ENCODE measurements around the gene KRTAP1-5. TPM values are rescaled to one million over a fixed set of nuclear protein-coding genes. Genes with fewer than 3 reads are reported as not detected.

KRTAP1-5 gene
- total RNA-seq, 1 donor from 2014 or later: not detected

- no peak overlapping the region for H3K4me3 ChIP-seq (ENCODE audit: insufficient read depth, low read depth, low read length)
- Mint-ChIP-seq H3K9me3 (ENCODE audit: unreplicated experiment) (no peaks in the 10 kb centered on the region), H3K27ac (ENCODE audit: unreplicated experiment) (no peak overlapping the region), H3K4me3 (ENCODE audit: unreplicated experiment) (no peak overlapping the region), H3K27me3 (ENCODE audit: low read depth, unreplicated experiment) (no peaks in the 10 kb centered on the region), H3K36me3 (ENCODE audit: low read depth, unreplicated experiment) (no peaks in the 10 kb centered on the region), H3K4me1 (ENCODE audit: low read depth, unreplicated experiment) (peaks cover 1% of the 10 kb centered on the region)
- H3K9ac ChIP-seq (ENCODE audit: low read length): no peak overlapping the region
- no peaks in the 10 kb centered on the region for H3K9me3 ChIP-seq (ENCODE audit: insufficient read depth, low read depth, low read length)
- H3K79me2 ChIP-seq (ENCODE audit: insufficient read depth, low read length): no peaks in the 10 kb centered on the region
- no peaks in the 10 kb centered on the region for H4K20me1 ChIP-seq (ENCODE audit: insufficient read depth, low read length)
- no peak for DNase-seq (ENCODE audit: low read depth)
- no peak overlapping the region for H3K4me2 ChIP-seq (ENCODE audit: low read length)
- H2AFZ ChIP-seq (ENCODE audit: low read depth, low read length): no peak overlapping the region
- H3K4me1 ChIP-seq (ENCODE audit: insufficient read depth, low read length): peaks cover 5% of the 10 kb centered on the region
- no peaks in the 10 kb centered on the region for H3K27me3 ChIP-seq (ENCODE audit: insufficient read depth, low read length)
- TF ChIP-seq EZH2 (IDR thresholded peaks at IDR 0.05; ENCODE audit: insufficient read depth, low read length): no peak
- TF ChIP-seq CTCF (IDR thresholded peaks at IDR 0.05; ENCODE audit: insufficient read depth, low read depth, low read length): no peak
- no peak overlapping the region for H3K27ac ChIP-seq (ENCODE audit: low read depth, low read length)
- no peak for FAIRE-seq
- H3K36me3 ChIP-seq (ENCODE audit: insufficient read depth, low read length): no peaks in the 10 kb centered on the region
Measured at GRCh38 chr17:41024697-41025096, 2.3 kb downstream of the KRTAP1-5 start.

- no peaks in the 10 kb centered on the region for H3K27me3 Mint-ChIP-seq (ENCODE audit: low read depth, unreplicated experiment)
- H3K9me3 ChIP-seq (ENCODE audit: insufficient read depth, low read depth, low read length): no peaks in the 10 kb centered on the region
- no peak overlapping the region for H3K4me2 ChIP-seq (ENCODE audit: low read length)
- no peaks in the 10 kb centered on the region for H3K79me2 ChIP-seq (ENCODE audit: insufficient read depth, low read length)
- H3K4me1 ChIP-seq (ENCODE audit: insufficient read depth, low read length): no peaks in the 10 kb centered on the region
- H3K27ac ChIP-seq (ENCODE audit: low read depth, low read length): no peak overlapping the region
- H2AFZ ChIP-seq (ENCODE audit: low read depth, low read length): no peak overlapping the region
- no peak overlapping the region for H3K4me3 ChIP-seq (ENCODE audit: insufficient read depth, low read depth, low read length)
- no peak overlapping the region for H3K27ac Mint-ChIP-seq (ENCODE audit: unreplicated experiment)
- no peaks in the 10 kb centered on the region for H3K36me3 Mint-ChIP-seq (ENCODE audit: low read depth, unreplicated experiment)
- no peaks in the 10 kb centered on the region for H3K36me3 ChIP-seq (ENCODE audit: insufficient read depth, low read length)
- H3K4me3 Mint-ChIP-seq (ENCODE audit: unreplicated experiment): no peak overlapping the region
- H3K27me3 ChIP-seq (ENCODE audit: insufficient read depth, low read length): no peaks in the 10 kb centered on the region
- peaks cover 1% of the 10 kb centered on the region for H3K4me1 Mint-ChIP-seq (ENCODE audit: low read depth, unreplicated experiment)
- no peaks in the 10 kb centered on the region for H3K9me3 Mint-ChIP-seq (ENCODE audit: unreplicated experiment)
- FAIRE-seq: no peak
- TF ChIP-seq CTCF (IDR thresholded peaks at IDR 0.05; ENCODE audit: insufficient read depth, low read depth, low read length) (no peak), EZH2 (IDR thresholded peaks at IDR 0.05; ENCODE audit: insufficient read depth, low read length) (no peak)
- no peak for DNase-seq (ENCODE audit: low read depth)
- no peaks in the 10 kb centered on the region for H4K20me1 ChIP-seq (ENCODE audit: insufficient read depth, low read length)
- no peak overlapping the region for H3K9ac ChIP-seq (ENCODE audit: low read length)
Measured at GRCh38 chr17:41020336-41020735, 6.7 kb downstream of the KRTAP1-5 start.

GRCh38 chr17:41019415-41019814 lies 7.6 kb downstream of the KRTAP1-5 start:
- H3K79me2 ChIP-seq (ENCODE audit: insufficient read depth, low read length): no peaks in the 10 kb centered on the region
- FAIRE-seq (no peak), DNase-seq (ENCODE audit: low read depth) (no peak)
- no peaks in the 10 kb centered on the region for H3K4me1 Mint-ChIP-seq (ENCODE audit: low read depth, unreplicated experiment)
- H3K27me3 Mint-ChIP-seq (ENCODE audit: low read depth, unreplicated experiment): no peaks in the 10 kb centered on the region
- no peak overlapping the region for H3K4me3 Mint-ChIP-seq (ENCODE audit: unreplicated experiment)
- no peak overlapping the region for H3K27ac ChIP-seq (ENCODE audit: low read depth, low read length)
- TF ChIP-seq EZH2 (IDR thresholded peaks at IDR 0.05; ENCODE audit: insufficient read depth, low read length) (no peak), CTCF (IDR thresholded peaks at IDR 0.05; ENCODE audit: insufficient read depth, low read depth, low read length) (no peak)
- no peaks in the 10 kb centered on the region for H3K36me3 ChIP-seq (ENCODE audit: insufficient read depth, low read length)
- H2AFZ ChIP-seq (ENCODE audit: low read depth, low read length): no peak overlapping the region
- no peak overlapping the region for H3K4me3 ChIP-seq (ENCODE audit: insufficient read depth, low read depth, low read length)
- no peak overlapping the region for H3K9ac ChIP-seq (ENCODE audit: low read length)
- no peaks in the 10 kb centered on the region for H3K36me3 Mint-ChIP-seq (ENCODE audit: low read depth, unreplicated experiment)
- no peaks in the 10 kb centered on the region for H3K9me3 ChIP-seq (ENCODE audit: insufficient read depth, low read depth, low read length)
- no peaks in the 10 kb centered on the region for H3K27me3 ChIP-seq (ENCODE audit: insufficient read depth, low read length)
- no peaks in the 10 kb centered on the region for H3K9me3 Mint-ChIP-seq (ENCODE audit: unreplicated experiment)
- H3K4me2 ChIP-seq (ENCODE audit: low read length): no peak overlapping the region
- no peaks in the 10 kb centered on the region for H4K20me1 ChIP-seq (ENCODE audit: insufficient read depth, low read length)
- H3K4me1 ChIP-seq (ENCODE audit: insufficient read depth, low read length): no peaks in the 10 kb centered on the region
- no peak overlapping the region for H3K27ac Mint-ChIP-seq (ENCODE audit: unreplicated experiment)
